GM23338 (cell line): ENCODE data around the gene TNS3. TPM values are rescaled to one million over a fixed set of nuclear protein-coding genes. Genes with fewer than 3 reads are reported as not detected.

Experiments
- ATAC-seq: fragments of 200-7000 bp; cut with Tn5 transposase; 3 replicates; pipeline ENCODE4 v1.9.1; 2020
- DNase-seq: peaks from one replicate; pipeline ENCODE4 v3.0.0-alpha.2; 2015; ENCODE audit warnings: low spot score
- H2AFZ ChIP-seq: fragments of 200-600 bp; sonication (generic); 2 replicates; pipeline ENCODE4 v1.8.0; 2016; ENCODE audit warnings: antibody characterized with exemption, mild to moderate bottlenecking, moderate library complexity
- H3F3A ChIP-seq: fragments of 200-600 bp; sonication (generic); replicated peaks from 2 replicates; pipeline ENCODE4 v1.8.0; 2017; ENCODE audit warnings: antibody characterized with exemption, mixed run types, low read depth
- H3K27ac ChIP-seq: fragments of 200-600 bp; sonication (generic); 2 replicates; pipeline ENCODE4 v1.6.1; 2016; ENCODE audit warnings: low read depth
- H3K27me3 ChIP-seq: fragments of 200-600 bp; sonication (generic); 2 replicates; pipeline ENCODE4 v1.8.0; 2016; ENCODE audit warnings: mild to moderate bottlenecking, mixed run types, moderate library complexity; ENCODE audit not compliant: insufficient read depth
- H3K36me3 ChIP-seq: fragments of 200-600 bp; sonication (generic); 2 replicates; pipeline ENCODE4 v1.8.0; 2016; ENCODE audit warnings: mild to moderate bottlenecking; ENCODE audit not compliant: insufficient read depth
- H3K4me1 ChIP-seq: fragments of 200-600 bp; sonication (generic); 2 replicates; pipeline ENCODE4 v1.8.0; 2016; ENCODE audit warnings: mild to moderate bottlenecking, moderate library complexity; ENCODE audit not compliant: insufficient read depth
- H3K4me2 ChIP-seq: fragments of 200-600 bp; sonication (generic); 2 replicates; pipeline ENCODE4 v1.7.1; 2017; ENCODE audit warnings: mixed run types
- H3K4me3 ChIP-seq: fragments of 200-600 bp; sonication (generic); 2 replicates; pipeline ENCODE4 v1.6.1; 2016; ENCODE audit warnings: mixed run types
- H3K79me2 ChIP-seq: fragments of 200-600 bp; sonication (generic); replicated peaks from 2 replicates; pipeline ENCODE4 v1.8.0; 2017; ENCODE audit warnings: mild to moderate bottlenecking; ENCODE audit not compliant: insufficient read depth
- H3K9me2 ChIP-seq: fragments of 200-600 bp; sonication (generic); 2 replicates; pipeline ENCODE4 v1.8.0; 2017; ENCODE audit not compliant: insufficient read depth
- H4K20me1 ChIP-seq: fragments of 200-600 bp; sonication (generic); replicated peaks from 2 replicates; pipeline ENCODE4 v1.8.0; 2017; ENCODE audit warnings: mild to moderate bottlenecking; ENCODE audit not compliant: insufficient read depth
- H3K27ac Mint-ChIP-seq: 2 replicates; pipeline ENCODE4 v1.8.0; 2020; ENCODE audit warnings: inconsistent platforms, mild to moderate bottlenecking, moderate library complexity, mixed read lengths
- H3K27me3 Mint-ChIP-seq: 3 replicates; pipeline ENCODE4 v1.8.0; 2022; ENCODE audit warnings: low read depth, mild to moderate bottlenecking, moderate library complexity, mixed read lengths, inconsistent platforms; ENCODE audit not compliant: insufficient read depth, poor library complexity
- H3K36me3 Mint-ChIP-seq: 3 replicates; pipeline ENCODE4 v1.8.0; 2021; ENCODE audit warnings: low read depth, mild to moderate bottlenecking, inconsistent platforms, moderate library complexity, mixed read lengths
- H3K4me1 Mint-ChIP-seq: 3 replicates; pipeline ENCODE4 v1.8.0; 2020; ENCODE audit warnings: mild to moderate bottlenecking, inconsistent platforms, mixed read lengths
- H3K4me3 Mint-ChIP-seq: 3 replicates; pipeline ENCODE4 v1.8.0; 2021; ENCODE audit warnings: moderate library complexity, mild to moderate bottlenecking, inconsistent platforms, mixed read lengths
- H3K9me3 Mint-ChIP-seq: 3 replicates; pipeline ENCODE4 v1.8.0; 2020; ENCODE audit warnings: moderate library complexity, mild to moderate bottlenecking, inconsistent platforms, mixed read lengths
- CREB1 ChIP-seq: fragments of 250-450 bp; sonication (Bioruptor Pico); IDR thresholded peaks from 2 replicates; pipeline ENCODE4 v1.5.0; 2020; ENCODE audit warnings: low read depth, mild to moderate bottlenecking, moderate library complexity
- EZH2 ChIP-seq: fragments of 200-600 bp; sonication (generic); IDR thresholded peaks from one replicate; pipeline ENCODE4 v1.8.0; 2017; ENCODE audit warnings: antibody characterized with exemption, mild to moderate bottlenecking, low read depth; ENCODE audit not compliant: unreplicated experiment
- EZH2phosphoT487 ChIP-seq: fragments of 200-600 bp; sonication (generic); IDR thresholded peaks from one replicate; pipeline ENCODE4 v1.8.1; 2018; ENCODE audit warnings: antibody characterized with exemption; ENCODE audit not compliant: unreplicated experiment
- JUNB ChIP-seq: IDR thresholded peaks from one replicate; pipeline ENCODE4 v1.6.1; 2016; ENCODE audit warnings: antibody characterized with exemption; ENCODE audit not compliant: unreplicated experiment
- NANOG ChIP-seq: IDR thresholded peaks from 2 replicates; pipeline ENCODE4 v1.6.1; 2016; ENCODE audit warnings: antibody characterized with exemption, borderline replicate concordance
- POLR2AphosphoS5 ChIP-seq: IDR thresholded peaks from 2 replicates; pipeline ENCODE4 v1.6.1; 2016; ENCODE audit warnings: antibody characterized with exemption, low read depth
- STAT1 ChIP-seq: IDR thresholded peaks from one replicate; pipeline ENCODE4 v1.6.1; 2016; ENCODE audit warnings: antibody characterized with exemption; ENCODE audit not compliant: unreplicated experiment
- ZNF114 ChIP-seq: fragments of 250-450 bp; sonication (Bioruptor Pico); IDR thresholded peaks from 2 replicates; pipeline ENCODE4 v1.5.0; 2020; ENCODE audit warnings: mild to moderate bottlenecking, moderate library complexity
- ZNF331 ChIP-seq: fragments of 250-450 bp; sonication (Bioruptor Pico); IDR thresholded peaks from 2 replicates; pipeline ENCODE4 v1.5.0; 2020; ENCODE audit warnings: low read depth, mild to moderate bottlenecking, moderate library complexity
- polyA plus RNA-seq: library from polyadenylated mRNA; unstranded; fragments of >200 nt; fragmentation: Nextera tagmentation; extraction: Ambion mirVana; gene quantifications from 2 replicates; pipeline ENCODE4 v1.2.1, GENCODE V29; 2016
- total RNA-seq: library from RNA; depleted of rRNA; stranded (reverse); fragments of >200 nt; shearing (Covaris generic); gene quantifications from 2 replicates; pipeline ENCODE4 v1.2.3, GENCODE V29; 2014
- TF ChIP-seq, protein P1 (sequence below): IDR thresholded peaks from one replicate; pipeline ENCODE4 v1.6.1; 2018; ENCODE audit warnings: antibody characterized with exemption; ENCODE audit not compliant: unreplicated experiment
- TF ChIP-seq, protein P2 (sequence below), 2 experiments: fragments of 200-600 bp in 1 of 2; sonication (generic) in 1 of 2; conservative IDR thresholded peaks; 2 replicates each; pipeline versions ENCODE4 v1.5.1 to v1.6.1; 2016 to 2017; ENCODE audit warnings: antibody characterized with exemption in 2 of 2, low read depth in 2 of 2, mild to moderate bottlenecking in 2 of 2, moderate library complexity in 1 of 2

TNS3 gene
- total and polyA plus RNA-seq, 2 experiments from 2014 or later: 6.2 to 28.7 TPM

DNA sequence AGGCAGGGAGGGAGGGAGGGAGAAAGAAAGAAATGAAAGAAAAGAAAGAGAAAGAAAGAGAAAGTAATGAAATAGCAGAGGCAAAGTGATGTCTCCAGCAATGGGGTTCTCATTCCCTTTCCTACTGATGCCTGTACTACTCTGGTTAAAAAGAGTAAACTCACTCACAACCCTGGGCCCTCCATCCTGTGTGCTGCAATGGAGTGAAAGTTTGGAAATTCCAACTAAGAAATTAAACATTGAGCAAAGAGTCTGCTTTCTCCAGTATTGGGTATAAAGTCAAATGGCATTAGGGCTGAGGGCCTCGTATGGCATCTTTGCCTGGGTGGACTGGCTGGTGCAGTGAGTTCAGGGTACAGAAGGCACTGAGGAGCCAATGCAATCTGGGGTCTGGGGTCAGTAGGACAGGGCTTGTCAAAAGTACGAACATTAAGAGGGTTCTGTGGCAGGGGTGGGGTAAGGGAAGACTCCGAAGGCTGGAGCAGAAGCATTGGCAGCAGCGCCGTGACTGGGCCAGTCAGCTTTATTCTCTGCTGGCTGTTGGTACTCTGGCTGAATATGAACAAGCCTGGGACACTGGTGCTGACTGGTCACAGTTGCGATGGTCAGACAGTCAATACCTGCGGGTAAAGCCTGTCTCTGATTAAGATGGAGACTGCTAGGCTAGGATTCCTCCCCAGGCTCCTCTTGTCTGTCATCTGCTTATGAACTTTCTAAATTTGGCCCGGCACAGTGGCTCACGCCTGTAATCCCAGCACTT, 24.1 kb upstream of the TNS3 start (continued):
- TF ChIP-seq, protein P1, sequence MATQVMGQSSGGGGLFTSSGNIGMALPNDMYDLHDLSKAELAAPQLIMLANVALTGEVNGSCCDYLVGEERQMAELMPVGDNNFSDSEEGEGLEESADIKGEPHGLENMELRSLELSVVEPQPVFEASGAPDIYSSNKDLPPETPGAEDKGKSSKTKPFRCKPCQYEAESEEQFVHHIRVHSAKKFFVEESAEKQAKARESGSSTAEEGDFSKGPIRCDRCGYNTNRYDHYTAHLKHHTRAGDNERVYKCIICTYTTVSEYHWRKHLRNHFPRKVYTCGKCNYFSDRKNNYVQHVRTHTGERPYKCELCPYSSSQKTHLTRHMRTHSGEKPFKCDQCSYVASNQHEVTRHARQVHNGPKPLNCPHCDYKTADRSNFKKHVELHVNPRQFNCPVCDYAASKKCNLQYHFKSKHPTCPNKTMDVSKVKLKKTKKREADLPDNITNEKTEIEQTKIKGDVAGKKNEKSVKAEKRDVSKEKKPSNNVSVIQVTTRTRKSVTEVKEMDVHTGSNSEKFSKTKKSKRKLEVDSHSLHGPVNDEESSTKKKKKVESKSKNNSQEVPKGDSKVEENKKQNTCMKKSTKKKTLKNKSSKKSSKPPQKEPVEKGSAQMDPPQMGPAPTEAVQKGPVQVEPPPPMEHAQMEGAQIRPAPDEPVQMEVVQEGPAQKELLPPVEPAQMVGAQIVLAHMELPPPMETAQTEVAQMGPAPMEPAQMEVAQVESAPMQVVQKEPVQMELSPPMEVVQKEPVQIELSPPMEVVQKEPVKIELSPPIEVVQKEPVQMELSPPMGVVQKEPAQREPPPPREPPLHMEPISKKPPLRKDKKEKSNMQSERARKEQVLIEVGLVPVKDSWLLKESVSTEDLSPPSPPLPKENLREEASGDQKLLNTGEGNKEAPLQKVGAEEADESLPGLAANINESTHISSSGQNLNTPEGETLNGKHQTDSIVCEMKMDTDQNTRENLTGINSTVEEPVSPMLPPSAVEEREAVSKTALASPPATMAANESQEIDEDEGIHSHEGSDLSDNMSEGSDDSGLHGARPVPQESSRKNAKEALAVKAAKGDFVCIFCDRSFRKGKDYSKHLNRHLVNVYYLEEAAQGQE: no peak
- no peak for TF ChIP-seq ZNF331

DNA sequence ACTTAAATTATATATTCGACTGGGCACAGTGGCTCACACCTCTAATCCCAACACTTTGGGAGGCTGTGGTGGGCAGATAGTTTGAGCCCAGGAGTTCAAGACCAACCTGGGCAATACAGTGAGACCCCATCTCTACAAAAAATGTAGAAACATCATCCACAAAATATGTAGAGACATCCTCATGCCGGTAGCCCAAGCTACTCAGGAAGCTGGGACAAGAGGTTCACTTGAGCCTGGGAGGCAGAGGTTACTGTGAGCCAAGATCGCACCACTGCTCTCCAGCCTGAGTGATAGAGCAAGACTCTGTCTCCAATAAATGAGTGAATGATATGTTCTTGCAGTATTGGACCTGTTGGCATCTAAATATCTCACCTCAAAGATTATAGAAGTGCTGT, 22.6 kb upstream of the TNS3 start:
- no peaks in the 10 kb centered on the region for H3K36me3 ChIP-seq
- H4K20me1 ChIP-seq: no peaks in the 10 kb centered on the region
- Mint-ChIP-seq H3K4me1 (no peaks in the 10 kb centered on the region; the same call in 2 of the 3 replicates), H3K9me3 (peaks cover 6% of the 10 kb centered on the region; the same call in 2 of the 3 replicates), H3K27me3 (peaks cover 4% of the 10 kb centered on the region), H3K27ac (no peak overlapping the region), H3K4me3 (no peak overlapping the region), H3K36me3 (no peaks in the 10 kb centered on the region)
- no peaks in the 10 kb centered on the region for H3K9me2 ChIP-seq
- no peak overlapping the region for H3K4me2 ChIP-seq
- no peak overlapping the region for H3K27ac ChIP-seq
- H3K27me3 ChIP-seq: no peaks in the 10 kb centered on the region
- no peaks in the 10 kb centered on the region for H3K4me1 ChIP-seq
- ATAC-seq (no peak), DNase-seq (no peak)
- H3F3A ChIP-seq: no peaks in the 10 kb centered on the region
- no peak overlapping the region for H3K4me3 ChIP-seq
- H2AFZ ChIP-seq: no peak overlapping the region
- H3K79me2 ChIP-seq: no peaks in the 10 kb centered on the region
- TF ChIP-seq, protein P1: no peak
- TF ChIP-seq JUNB: no peak
- no peak for TF ChIP-seq EZH2
- no peak for TF ChIP-seq ZNF114 (CRISPR knock-in tag)
- TF ChIP-seq POLR2AphosphoS5: no peak
- TF ChIP-seq NANOG: no peak
- no peak for TF ChIP-seq EZH2phosphoT487
- TF ChIP-seq STAT1: no peak
- TF ChIP-seq CREB1 (CRISPR knock-in tag): no peak
- TF ChIP-seq, protein P2, sequence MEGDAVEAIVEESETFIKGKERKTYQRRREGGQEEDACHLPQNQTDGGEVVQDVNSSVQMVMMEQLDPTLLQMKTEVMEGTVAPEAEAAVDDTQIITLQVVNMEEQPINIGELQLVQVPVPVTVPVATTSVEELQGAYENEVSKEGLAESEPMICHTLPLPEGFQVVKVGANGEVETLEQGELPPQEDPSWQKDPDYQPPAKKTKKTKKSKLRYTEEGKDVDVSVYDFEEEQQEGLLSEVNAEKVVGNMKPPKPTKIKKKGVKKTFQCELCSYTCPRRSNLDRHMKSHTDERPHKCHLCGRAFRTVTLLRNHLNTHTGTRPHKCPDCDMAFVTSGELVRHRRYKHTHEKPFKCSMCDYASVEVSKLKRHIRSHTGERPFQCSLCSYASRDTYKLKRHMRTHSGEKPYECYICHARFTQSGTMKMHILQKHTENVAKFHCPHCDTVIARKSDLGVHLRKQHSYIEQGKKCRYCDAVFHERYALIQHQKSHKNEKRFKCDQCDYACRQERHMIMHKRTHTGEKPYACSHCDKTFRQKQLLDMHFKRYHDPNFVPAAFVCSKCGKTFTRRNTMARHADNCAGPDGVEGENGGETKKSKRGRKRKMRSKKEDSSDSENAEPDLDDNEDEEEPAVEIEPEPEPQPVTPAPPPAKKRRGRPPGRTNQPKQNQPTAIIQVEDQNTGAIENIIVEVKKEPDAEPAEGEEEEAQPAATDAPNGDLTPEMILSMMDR (conservative IDR thresholded peaks at IDR 0.05; ENCODE audit: low read depth in 2 of 2): no peak
- TF ChIP-seq ZNF331: no peak
